Transverse colon (tissue), 3 donors: Measurements from ENCODE around the gene ERG28.

Experiments
- EP300 ChIP-seq: sonication (generic); formaldehyde crosslinking; IDR thresholded peaks from one replicate; pipeline ENCODE4 v1.6.1; 2017; ENCODE audit warnings: antibody characterized with exemption, low read depth
- POLR2A ChIP-seq: fragments of 450-650 bp; IDR thresholded peaks from one replicate; pipeline ENCODE4 v1.6.1; 2016; ENCODE audit warnings: antibody characterized with exemption, mild to moderate bottlenecking, moderate library complexity
- TF ChIP-seq, protein P1 (sequence below), 5 experiments: fragments of 200-600 bp in 3 of 5; fragments of 450-650 bp in 2 of 5; sonication (generic) in 3 of 5; IDR thresholded peaks; 1 replicate in 2 of 5; 2 replicates in 3 of 5; pipeline ENCODE4 v1.5.1; 2016 to 2017; ENCODE audit warnings: antibody characterized with exemption in 5 of 5, inconsistent platforms in 3 of 5, mild to moderate bottlenecking in 2 of 5, moderate library complexity in 1 of 5

DNA sequence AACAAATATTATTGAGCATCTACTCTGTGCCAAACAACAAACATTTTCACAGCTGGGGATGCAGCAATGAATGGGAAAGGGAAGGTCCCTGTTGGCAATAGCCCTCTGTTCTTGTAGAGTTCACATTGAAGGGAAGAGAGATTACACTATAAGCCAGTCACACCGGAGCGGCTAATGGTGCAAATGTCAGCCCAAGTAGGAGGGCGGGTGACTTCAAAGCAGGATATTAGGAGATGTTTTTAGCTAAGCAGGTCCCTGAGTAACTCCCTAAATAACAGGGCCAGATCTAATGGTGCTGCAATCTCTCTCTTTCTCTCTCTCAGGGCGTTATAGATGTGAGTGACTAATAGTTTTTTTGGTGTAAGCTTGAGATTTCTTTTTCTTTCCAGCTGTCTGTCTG is 51.6 kb downstream of the ERG28 start:
- no peak for TF ChIP-seq EP300
- TF ChIP-seq, protein P1, sequence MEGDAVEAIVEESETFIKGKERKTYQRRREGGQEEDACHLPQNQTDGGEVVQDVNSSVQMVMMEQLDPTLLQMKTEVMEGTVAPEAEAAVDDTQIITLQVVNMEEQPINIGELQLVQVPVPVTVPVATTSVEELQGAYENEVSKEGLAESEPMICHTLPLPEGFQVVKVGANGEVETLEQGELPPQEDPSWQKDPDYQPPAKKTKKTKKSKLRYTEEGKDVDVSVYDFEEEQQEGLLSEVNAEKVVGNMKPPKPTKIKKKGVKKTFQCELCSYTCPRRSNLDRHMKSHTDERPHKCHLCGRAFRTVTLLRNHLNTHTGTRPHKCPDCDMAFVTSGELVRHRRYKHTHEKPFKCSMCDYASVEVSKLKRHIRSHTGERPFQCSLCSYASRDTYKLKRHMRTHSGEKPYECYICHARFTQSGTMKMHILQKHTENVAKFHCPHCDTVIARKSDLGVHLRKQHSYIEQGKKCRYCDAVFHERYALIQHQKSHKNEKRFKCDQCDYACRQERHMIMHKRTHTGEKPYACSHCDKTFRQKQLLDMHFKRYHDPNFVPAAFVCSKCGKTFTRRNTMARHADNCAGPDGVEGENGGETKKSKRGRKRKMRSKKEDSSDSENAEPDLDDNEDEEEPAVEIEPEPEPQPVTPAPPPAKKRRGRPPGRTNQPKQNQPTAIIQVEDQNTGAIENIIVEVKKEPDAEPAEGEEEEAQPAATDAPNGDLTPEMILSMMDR (IDR thresholded peaks at IDR 0.05) = no peak
- TF ChIP-seq POLR2A = no peak
